HG02798 (cell line): ENCODE results near the gene NCF2.

ENCODE experiments used
- ATAC-seq: cut with Tn5 transposase; IDR thresholded peaks from one replicate; pipeline ENCODE4 v1.9.1; 2021; ENCODE audit warnings: mild to moderate bottlenecking; ENCODE audit not compliant: unreplicated experiment, poor library complexity

NCF2 gene

DNA sequence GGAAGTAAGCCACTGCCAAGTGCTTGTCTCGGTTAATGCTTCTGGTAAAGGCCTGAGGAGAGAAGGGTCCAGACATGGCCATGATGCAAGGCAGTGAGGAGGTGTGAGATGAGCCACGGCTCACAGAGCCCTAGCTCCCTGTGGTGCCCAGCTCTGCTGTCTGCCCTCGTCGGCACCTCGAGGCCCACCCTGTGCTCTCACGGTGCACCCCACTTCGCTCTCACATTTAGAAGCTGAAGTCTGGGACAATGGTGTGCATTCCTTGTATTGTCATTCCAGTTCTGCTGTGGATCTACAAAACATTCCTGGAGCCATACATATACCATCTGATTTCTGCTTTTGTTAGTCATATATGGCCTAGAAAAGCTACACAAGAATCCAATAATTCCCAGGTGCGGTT is 3.3 kb downstream of the NCF2 start:
- ATAC-seq, result no peak

DNA sequence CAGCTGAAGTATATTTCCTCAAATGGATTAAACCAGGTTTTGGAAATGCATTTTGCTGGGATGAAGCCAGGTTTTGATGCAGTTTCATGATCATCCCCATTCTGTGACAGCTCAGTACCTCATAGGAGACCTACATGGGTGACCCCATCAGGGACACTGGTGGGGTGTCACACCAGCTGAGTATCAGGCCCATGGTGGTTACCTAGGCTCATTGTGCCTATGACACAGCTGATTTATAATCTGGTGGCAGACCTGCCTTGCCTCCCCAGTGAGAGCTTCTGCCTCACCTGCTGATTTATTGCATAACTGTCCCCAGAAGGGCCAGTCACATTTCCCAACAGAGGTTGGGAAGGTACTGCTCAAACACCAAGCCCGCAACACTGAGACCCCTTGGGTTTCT is 3.8 kb downstream of the NCF2 start:
- no peak for ATAC-seq

DNA sequence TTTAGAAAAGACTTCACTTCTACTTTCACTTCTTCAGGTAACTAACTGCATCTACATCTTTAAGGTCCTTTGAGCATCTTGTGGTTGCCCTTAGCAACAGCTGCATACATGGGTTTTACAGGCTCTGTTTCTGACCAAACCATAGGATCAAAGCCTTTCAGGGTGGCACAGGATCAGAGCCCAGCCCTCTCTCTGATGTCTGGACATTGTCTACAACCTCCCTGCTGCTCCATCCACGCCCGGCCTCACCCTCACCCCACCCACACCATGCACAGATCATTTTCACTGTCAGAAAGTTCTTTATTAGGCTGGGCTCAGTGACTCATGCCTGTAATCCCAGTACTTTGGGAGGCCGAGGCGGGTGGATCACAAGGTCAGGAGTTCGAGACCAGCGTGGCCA is 5.2 kb downstream of the NCF2 start:
- ATAC-seq, result no peak

DNA sequence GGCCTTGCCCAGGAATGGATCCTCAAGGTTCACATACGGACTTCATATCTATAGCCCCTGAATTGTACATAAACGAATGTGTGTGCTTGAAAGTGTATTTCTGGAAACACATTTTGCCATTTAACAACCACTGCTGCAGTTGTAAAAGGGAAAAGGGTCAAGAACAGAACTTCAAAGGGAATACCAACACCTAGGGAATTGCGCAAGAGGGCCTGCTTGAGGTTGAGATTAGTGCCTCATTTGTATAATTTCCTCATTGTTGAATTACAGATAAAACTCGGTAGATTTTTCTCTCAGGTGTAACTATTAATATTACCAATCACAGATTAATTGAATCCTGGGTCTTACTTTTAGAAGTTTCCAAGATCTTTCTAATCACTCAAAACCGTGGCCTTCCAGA is 6.1 kb downstream of the NCF2 start:
- no peak for ATAC-seq

DNA sequence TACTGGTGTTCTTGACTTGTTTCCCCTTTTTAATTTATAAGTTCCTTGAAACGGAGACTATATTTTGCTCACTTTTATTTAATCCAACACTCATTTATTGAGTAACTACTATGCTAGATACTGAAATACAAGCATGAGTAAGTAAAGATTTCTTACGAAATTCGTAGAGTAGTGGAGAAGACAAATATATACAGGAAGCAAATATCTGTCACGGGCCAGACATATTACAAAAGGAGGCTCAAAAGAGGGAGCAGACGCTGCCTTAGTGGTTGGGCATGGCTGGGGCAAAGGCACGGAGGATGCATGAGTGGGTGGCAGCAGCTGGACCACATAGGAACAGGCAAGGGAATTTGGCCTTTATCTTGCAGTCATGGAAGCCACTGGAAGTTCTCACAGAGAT is 6.8 kb downstream of the NCF2 start:
- no peak for ATAC-seq

DNA sequence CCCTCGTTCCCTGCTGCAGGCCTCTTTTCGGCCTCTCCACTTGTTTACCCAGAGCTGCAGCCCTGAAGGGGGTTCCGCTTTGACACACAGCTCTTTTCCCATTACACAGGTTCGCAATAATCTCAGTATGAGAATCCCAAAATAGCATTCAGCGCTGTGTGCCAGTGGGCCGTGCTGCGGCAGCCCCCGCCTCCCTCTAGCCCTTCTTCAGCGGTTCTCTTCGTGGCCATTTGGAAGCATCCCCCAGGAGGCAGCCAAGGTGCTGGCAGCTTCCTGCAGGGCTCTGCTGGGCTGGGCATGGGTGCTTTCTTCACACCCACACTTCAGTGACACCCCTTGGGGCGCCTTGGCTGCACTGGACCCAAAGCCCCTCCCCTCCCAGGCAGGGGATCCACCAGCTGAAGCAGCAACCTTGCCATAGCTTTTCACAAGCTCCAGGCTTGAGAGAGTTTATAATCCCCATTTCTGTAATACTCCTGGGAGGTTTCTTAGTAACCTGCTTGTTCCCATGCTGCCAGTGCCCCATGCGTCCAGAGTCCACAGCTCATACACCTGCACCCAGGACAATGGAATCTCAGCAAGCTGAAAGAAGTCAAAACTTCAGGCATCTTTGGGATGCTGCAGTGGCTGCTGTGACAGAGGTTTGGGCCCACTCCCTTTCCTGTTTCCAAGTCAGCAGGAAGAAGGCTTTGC is 8.1 kb downstream of the NCF2 start:
- no peak for ATAC-seq

DNA sequence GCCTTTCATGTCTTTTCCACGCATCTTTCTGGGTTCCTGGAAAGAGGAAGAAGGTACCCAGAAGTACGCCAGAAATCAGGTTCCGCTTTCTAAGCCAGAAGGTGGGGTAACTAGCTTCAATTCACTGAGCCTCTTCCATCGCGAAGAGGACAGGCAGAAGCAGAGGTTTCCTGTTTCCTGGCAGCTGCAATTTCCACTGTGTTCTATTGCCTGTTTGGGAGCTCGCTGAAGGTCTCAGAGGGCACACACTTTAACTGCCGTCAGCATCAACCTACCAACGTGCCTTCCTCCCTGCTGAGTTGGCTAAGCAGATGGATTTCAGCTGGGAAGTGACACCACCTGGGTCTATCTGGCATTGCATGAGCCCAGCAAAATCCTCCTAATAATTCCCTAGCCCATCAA is 10.0 kb downstream of the NCF2 start:
- no peak for ATAC-seq

DNA sequence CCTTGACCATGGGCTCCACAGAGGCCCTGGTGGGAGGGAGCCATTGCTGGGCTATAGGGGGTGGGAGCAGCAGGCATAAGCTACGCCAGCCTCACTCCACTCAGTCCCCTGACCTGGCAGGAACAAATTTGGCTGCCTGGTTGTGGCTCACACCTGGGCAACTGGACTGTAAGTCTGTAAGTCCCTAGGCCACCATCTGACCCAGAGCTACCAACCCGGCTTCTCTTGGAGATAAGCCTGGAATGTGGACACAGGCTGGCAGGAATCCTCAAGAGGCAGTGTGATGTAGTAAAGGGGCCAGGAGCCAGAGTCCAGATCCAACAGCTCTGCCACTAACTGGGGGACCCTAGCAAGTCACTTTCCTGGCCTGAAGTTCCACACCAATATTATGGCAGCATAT is 11.4 kb downstream of the NCF2 start:
- no peak for ATAC-seq

DNA sequence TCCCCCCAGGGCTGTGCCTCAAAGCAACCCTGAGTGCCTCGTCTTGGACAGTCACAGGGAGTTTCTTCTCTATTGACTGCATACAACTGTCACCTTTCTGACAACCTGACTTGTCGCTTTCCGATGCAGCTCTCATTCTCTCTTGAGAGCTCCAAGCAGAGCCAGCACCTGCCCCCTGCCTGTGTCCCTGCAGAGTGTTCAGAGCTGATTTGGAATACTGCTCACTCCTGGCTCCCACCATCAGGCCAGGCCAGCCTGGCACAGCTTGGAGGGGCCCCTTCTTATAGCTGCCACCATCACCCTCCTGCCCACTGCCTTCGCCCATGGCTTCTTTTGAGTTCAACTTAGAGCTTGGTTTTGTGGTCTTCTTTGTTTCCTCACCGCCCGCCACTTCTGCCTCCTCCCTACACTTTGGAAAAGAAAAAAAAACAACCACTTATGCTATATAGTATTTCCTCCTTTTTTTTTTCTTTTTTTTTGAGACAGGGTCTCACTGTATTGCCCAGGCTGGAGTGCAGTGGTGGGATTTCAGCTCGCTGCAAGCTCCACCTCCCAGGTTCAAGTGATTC is 12.3 kb downstream of the NCF2 start:
- ATAC-seq, result no peak

DNA sequence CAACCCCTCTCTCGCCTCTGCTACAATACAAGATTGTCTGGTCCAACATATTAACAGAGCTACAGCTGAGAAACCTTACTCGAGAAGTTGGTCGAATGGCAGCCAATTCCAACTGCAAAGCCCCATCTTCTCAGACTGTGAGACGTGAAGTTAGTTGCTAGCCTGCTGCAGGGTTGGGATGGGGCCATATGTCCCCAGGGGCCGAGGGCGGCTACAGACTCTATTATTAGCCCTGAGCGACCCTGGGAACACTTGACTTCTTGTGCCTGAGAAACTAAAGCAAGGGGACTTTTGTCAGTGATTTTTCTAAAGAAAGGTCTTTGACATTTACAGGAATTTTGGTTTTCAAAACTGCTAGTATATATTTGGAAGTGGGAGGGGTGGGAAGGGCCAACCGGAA is 13.7 kb downstream of the NCF2 start:
- no peak for ATAC-seq

DNA sequence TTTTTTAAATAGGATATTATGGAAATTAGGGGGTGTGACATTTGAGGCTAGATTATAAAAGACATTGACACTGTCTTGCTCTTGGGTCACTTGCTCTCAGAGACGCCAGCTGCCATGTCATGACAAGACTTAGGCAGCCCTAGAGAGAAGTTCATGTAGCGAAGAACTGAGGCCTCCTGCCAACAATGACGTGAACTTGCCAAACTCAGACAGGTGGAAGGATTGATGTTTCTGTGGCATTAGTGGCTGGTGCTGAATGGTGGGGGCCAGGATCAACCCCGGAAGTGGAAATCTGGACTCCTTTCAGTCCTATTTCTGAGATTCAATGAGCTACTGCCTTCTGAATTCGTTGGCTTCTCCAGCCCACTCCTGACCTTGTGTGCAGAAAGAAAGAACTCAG is 14.7 kb downstream of the NCF2 start:
- ATAC-seq, result no peak

DNA sequence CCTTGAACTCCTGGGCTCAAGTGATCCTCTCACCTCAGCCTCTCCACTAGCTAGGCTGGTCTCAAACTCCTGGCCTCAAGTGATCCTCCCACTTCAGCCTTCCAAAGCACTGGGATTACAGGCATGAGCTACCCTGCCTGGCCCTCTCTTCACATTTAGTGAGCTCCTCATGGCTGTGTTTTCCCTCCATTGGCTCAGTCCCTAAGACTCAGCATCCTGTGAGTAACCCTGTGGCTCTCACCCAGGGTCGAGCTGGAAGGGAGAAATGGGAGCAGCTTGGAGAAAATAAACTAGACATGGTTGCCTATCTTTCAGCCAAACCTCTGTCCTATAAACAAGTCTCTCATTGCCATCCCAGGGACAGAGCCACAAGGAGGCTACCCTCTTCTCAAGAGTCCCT is 17.5 kb downstream of the NCF2 start:
- ATAC-seq, result no peak

DNA sequence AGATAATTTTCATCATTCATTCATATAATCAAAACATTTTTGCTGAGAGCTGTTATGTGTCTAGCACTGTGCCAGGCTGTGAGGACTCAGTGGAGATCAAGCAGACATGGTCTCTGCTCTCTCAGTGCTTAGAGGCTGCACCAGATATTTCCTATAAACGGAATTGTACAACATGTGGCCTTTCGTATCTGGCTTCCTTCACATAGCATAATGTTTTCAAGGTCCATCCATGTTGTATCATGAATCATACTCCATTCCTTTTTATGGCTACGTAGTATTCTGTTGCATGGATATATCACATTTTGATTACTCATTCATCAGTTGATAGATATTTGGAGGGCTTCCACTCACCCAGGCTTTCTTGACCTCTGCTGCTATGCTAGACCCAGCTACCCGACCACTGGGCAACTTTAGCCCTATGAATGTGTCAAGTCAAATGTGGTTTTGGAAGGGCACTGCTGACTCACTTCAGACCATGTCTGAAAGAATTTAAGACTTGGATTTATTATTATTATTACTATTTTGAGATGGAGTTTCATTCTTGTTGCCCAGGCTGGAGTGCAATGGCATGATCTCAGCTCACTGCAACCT is 18.5 kb downstream of the NCF2 start:
- ATAC-seq, result no peak

DNA sequence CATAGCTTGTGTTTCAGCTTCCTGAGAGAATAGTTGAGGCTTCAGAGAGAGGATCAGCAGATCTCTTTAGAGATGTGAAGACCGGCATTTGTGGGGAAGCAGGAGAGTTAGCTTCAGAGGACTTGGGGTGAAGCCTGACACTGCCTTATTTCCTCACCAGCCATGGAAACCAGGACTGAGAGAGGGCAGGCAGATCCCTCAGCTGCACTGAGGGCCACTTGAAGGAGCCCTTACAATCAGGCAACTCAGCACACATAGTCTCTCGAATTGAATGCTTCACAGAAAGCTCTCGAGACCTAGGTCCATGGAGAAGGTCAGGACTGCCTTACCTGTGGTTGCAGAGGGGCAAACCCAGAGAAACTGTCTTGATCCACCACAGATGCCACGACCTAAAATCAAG is 19.8 kb downstream of the NCF2 start:
- no peak for ATAC-seq

DNA sequence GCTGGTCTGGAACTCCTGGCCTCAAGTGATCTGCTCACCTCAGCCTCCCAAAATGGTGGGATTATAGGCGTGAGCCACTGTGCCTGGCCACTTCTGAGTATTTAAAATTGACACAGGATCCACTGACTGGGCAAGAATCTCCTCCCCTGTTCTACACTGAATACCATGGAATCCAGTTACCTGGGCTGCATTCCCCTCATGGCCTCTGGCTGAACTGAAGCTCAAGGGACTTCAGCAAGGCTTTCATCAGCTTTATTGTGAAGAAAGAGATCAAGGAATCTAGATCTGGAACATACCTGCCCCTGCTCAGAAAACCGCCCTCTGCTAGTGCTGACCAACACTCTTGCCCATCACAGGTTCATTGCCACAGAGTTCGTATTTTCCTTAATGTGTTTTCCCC is 20.5 kb downstream of the NCF2 start:
- ATAC-seq, result no peak

DNA sequence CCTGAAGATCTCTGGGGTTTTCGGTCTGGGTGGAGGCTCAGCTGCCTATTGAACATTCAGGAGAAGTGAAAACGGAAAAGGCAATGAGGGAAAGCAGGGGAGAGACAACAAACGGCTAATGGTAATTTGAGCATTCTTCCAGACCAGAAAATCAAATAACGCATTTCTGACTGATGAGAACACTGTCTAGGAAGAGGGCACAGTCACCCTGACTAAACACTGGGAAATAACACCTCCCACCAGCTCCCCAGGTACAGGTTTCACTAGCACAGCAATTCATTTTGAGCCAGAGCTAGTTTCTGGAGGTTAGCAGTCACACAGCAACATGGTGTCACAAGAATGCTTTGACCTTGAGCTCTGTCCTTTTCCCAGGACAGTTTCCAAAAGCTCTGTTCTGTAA is 21.1 kb downstream of the NCF2 start:
- ATAC-seq, result no peak

DNA sequence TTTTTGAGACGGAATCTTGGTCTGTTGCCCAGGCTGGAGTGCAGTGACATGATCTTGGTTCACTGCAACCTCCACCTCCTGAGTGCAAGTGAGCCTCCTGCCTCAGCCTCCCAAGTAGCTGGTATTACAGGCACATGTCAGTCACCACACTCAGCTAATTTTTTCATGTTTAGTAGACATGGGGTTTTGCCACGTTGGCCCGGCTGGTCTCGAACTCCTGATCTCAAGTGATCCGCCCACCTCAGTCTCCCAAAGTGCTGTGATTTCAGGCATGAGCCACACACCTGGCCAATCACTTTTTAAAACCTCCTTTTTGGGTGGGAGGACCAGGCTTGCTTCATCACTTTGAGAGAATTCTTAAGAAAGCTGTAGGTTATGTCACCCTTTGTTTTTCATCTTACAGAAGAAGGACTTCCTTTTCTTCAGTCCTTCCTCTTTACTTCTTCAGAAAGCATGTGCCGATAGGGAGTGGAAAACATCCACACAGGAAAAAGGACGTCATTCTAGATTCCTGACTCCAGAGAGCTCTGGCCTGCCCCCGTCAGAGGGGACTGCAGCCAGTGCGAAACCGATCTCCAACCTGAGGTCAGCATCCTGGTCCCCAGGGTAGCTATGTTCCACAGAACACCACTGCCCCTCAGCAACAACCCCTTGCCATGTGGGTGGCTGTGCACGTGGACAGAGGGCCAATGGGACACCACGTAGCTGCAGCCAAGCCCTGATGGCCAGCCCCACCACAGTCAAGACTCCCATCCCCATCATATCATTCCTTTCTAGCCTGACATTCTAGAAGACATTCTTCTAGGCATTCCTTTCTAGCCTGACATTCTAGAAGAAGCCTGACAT is 21.9 kb downstream of the NCF2 start:
- no peak for ATAC-seq

DNA sequence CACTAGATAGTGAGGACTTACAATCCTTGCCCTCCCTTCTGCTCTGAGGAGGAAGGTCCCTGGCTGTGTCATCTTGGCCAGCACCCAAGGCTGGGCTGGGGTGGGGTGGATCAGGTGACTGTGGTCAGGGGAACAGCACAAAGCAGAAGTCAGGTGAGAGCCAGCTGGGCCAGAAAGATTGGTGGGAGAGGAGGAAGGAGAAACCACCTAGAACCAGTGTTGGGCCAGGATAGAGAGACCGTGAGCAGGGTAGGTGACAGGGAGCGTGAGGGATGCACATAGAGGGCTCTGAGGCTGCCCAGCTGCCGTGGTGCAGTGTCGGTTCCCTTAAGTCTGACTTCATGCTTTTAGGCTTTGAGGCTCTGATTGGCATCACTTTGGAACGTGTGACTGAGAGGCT is 22.7 kb downstream of the NCF2 start:
- ATAC-seq, result peak; percentile 76

DNA sequence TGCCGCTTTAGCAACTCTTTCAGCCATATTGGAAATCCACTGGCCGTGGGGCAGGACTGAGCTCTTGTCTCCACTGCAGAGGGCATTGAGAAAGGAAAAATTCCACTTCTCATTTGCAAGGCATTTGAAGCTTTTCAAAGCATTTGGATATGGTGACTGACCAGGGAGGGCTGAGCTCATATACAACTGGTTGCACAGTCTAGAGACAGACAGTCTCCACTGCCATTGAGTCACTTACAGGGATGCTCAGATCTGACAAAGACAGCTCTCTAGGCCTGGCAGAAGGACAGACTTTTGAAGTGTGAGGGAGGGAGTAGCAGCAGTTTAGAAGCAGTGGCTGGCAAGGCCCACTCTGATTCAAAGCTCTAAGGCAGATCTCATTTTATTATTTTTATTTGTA is 24.2 kb downstream of the NCF2 start:
- ATAC-seq, result no peak

DNA sequence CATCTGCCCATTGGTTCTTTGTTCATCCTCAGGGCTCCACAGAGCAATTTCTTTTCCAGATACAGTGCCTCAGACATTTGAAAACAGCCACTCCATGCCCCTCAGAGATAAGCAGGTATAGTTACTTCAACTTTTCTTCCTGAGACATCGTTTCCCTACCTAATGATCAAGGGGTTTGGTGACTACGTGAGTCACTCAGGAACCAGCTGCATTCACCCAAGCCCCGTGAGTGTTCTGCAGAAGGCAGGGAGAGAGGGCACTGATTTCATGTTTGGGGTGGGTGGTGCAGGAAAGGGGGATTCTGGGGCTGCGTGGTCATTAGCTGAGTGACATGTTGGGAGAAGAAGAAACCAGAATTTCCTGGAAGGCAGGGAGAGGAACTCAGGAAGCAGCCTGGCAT is 25.0 kb downstream of the NCF2 start:
- ATAC-seq, result no peak

DNA sequence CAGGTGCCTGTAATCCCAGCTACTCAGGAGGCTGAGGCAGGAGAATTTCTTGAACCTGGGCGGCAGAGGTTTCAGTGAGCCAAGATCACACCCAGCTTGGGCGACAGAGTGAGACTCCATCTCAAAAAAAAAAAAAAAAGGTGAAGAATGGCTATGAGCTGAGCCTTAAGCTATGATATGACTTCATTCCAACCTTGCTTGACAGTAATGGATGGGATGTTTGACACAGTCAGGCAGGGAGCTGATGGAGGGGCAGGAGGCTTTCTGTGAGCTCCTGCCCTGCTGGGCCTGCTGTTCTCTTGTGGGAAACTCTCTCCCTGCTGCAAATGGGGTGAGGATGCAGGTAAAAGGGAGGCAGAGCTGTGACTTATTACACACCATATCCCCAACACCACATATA is 27.6 kb downstream of the NCF2 start:
- no peak for ATAC-seq
